Bronchial epithelial cell (primary cell): Measurements from ENCODE around the gene SCYGR8. TPM values are rescaled to one million over a fixed set of nuclear protein-coding genes. Genes with fewer than 3 reads are reported as not detected.

Experiments used
- DNase-seq: peaks from one replicate; pipeline ENCODE4 v3.0.0-alpha.2; 2010; ENCODE audit warnings: low read depth
- FAIRE-seq: peaks from 2 replicates; lab custom pipeline; 2011; peaks lifted over from hg19 to GRCh38; lab: Jason Lieb, UNC
- H3K27me3 ChIP-seq: 2 replicates; pipeline ENCODE4 v1.5.1; 2011; ENCODE audit warnings: low read length; ENCODE audit not compliant: control insufficient read depth, insufficient read depth
- H3K36me3 ChIP-seq: 2 replicates; pipeline ENCODE4 v1.5.1; 2011; ENCODE audit warnings: low read length; ENCODE audit not compliant: control insufficient read depth, insufficient read depth
- H3K4me3 ChIP-seq: 2 replicates; pipeline ENCODE4 v1.5.1; 2011; ENCODE audit warnings: mild to moderate bottlenecking, low read depth, low read length, control low read depth
- CTCF ChIP-seq: IDR thresholded peaks from 2 replicates; pipeline ENCODE4 v1.5.1; 2011; ENCODE audit warnings: mild to moderate bottlenecking, moderate library complexity, low read length, control low read depth, inconsistent platforms; ENCODE audit not compliant: insufficient read depth, severe bottlenecking
- total RNA-seq: library from RNA; depleted of rRNA; stranded (reverse); fragments of >200 nt; gene quantifications from 2 replicates; pipeline ENCODE4 v1.2.1, GENCODE V29; 2014

Gene SCYGR8
- total RNA-seq, 1 donor from 2014 or later = not detected

DNA sequence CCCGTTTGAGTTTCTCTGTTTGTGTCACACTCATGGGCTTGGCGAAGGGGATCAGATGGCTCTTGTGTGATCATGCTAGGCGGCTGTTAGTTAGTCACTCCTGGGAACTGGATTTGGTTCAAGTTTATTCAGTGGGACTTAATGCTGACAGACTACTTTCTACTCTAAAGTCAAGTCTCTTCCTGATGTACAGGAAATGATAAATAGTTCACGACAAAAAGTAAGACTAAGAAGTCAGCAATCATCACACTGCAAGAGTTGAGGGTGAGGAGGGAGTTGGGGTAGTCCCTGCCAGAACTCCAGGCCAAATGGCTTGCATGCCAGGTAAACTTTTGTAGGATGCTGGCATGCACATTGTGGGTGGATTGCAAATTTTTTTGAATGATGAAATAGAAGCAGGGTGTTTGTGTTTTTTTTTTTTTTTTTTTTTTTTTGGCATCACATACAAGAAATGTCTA lies 42.9 kb downstream of the SCYGR8 start:
- Histone ChIP-seq H3K4me3 (no peak overlapping the region), H3K36me3 (no peaks in the 10 kb centered on the region), H3K27me3 (no peaks in the 10 kb centered on the region)
- DNase-seq (peak; percentile 98), FAIRE-seq (peak; percentile 81)
- TF ChIP-seq CTCF = no peak

DNA sequence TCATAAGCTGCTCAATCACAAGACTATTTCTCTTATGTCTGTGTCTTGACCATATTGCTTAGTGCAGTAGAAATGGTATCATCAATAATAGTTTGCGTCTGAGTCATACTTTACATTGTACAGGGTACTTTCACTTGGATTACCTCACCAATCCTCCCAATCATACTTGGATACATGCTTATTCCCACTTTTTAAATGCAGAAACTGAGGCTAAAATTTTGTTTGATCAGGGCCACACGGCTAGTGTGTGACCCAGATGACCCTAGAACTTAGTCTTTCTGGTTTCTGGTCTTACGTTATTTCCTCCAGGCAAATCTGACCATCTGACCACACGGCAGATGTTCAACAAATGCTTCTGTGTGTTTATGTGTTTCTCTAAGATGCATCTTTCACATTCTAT lies 44.1 kb downstream of the SCYGR8 start:
- Histone ChIP-seq H3K27me3 (no peaks in the 10 kb centered on the region), H3K36me3 (no peaks in the 10 kb centered on the region), H3K4me3 (no peak overlapping the region)
- no peak for FAIRE-seq
- no peak for TF ChIP-seq CTCF
- peak; percentile 83 for DNase-seq

DNA sequence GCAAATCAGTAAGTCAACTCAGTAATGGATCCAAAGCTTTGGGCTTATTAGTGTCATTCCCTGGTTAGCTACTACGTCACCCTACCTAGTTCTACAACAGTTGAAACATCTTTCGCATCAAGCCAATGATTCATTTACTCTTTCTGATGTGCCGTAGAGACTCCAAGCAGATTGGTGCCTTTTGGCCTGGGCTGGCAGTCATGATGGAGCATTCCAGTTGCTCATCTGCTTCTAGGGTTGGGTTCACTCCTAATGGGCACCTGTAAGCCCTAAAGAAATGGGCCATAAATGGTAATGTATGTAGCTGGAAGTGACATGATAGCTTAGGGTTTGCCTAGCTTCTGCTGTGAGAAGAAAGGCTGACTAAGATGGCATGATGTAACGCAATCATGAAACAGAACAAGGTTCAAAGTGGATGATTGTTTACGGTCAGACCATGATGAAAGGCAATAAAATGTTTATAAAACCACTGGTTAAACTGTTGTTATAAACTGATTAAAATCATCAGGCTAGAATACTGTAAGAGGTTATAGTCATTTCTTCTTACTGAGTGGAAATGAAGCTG lies 47.5 kb downstream of the SCYGR8 start:
- DNase-seq = no peak
- Histone ChIP-seq H3K4me3 (no peak overlapping the region), H3K27me3 (no peaks in the 10 kb centered on the region), H3K36me3 (no peaks in the 10 kb centered on the region)
- no peak for FAIRE-seq
- TF ChIP-seq CTCF = no peak

Other genes starting within 250 kb of the SCYGR8 start
- gene SCYGR2, start 147.0 kb upstream of the SCYGR8 start, total RNA-seq = not detected in 2 replicates
- gene SCYGR3, start 131.1 kb upstream of the SCYGR8 start, total RNA-seq = not detected in 2 replicates
- gene SCYGR4, start 128.4 kb upstream of the SCYGR8 start, total RNA-seq = not detected in 2 replicates
- gene SCYGR5, start 79.1 kb upstream of the SCYGR8 start, total RNA-seq = not detected in 2 replicates
- not detected in 2 replicates for gene SLC19A3, start 27.9 kb upstream of the SCYGR8 start, total RNA-seq
- gene SCYGR6, start 21.1 kb upstream of the SCYGR8 start, total RNA-seq = not detected in 2 replicates
- not detected in 2 replicates for gene SCYGR7, start 17.6 kb upstream of the SCYGR8 start, total RNA-seq
- gene CCL20, start 67.9 kb downstream of the SCYGR8 start, total RNA-seq = 1.5 and 3.7 TPM in 2 replicates
- gene DAW1, start 125.7 kb downstream of the SCYGR8 start, total RNA-seq = 0.13 and 0.26 TPM in 2 replicates